Thoracic aorta (tissue), 2 donors: ENCODE data around the gene PTPRG. TPM values are rescaled to one million over a fixed set of nuclear protein-coding genes. Genes with fewer than 3 reads are reported as not detected.

Experiments used
- ATAC-seq: fragments of 150-250 bp; one replicate; pipeline ENCODE4 v1.8.0; 2017; ENCODE audit warnings: low read depth; ENCODE audit not compliant: insufficient number of reproducible peaks, low FRiP score
- DNase-seq: peaks from one replicate; pipeline ENCODE4 v3.0.0-alpha.2; 2020; ENCODE audit warnings: low spot score
- H3K27ac ChIP-seq, 2 donors: fragments of 200-600 bp; sonication (generic); 1 replicate in 1 of 2; 2 replicates in 1 of 2; pipeline ENCODE4 v1.5.1; 2016; ENCODE audit warnings: mild to moderate bottlenecking in 2 of 2, moderate library complexity in 2 of 2
- H3K27me3 ChIP-seq: fragments of 200-600 bp; sonication (generic); replicated peaks from 2 replicates; pipeline ENCODE4 v1.6.0; 2016; ENCODE audit warnings: mild to moderate bottlenecking; ENCODE audit not compliant: insufficient read depth
- H3K36me3 ChIP-seq: fragments of 200-600 bp; sonication (generic); one replicate; pipeline ENCODE4 v1.5.1; 2016
- H3K4me1 ChIP-seq, 2 donors: fragments of 200-600 bp; sonication (generic); 1 replicate in 1 of 2; 2 replicates in 1 of 2; pipeline versions ENCODE4 v1.5.1 to v1.6.0; 2016; ENCODE audit warnings: low read depth in 2 of 2, mild to moderate bottlenecking in 1 of 2; ENCODE audit not compliant: control insufficient read depth in 1 of 2
- H3K4me3 ChIP-seq: fragments of 200-600 bp; sonication (generic); 2 replicates; pipeline ENCODE4 v1.5.1; 2016; ENCODE audit warnings: mild to moderate bottlenecking
- H3K9me3 ChIP-seq: fragments of 200-600 bp; sonication (generic); 2 replicates; pipeline ENCODE4 v1.5.1; 2016
- CTCF ChIP-seq: fragments of 200-600 bp; sonication (generic); IDR thresholded peaks from one replicate; pipeline ENCODE4 v1.5.1; 2019; ENCODE audit warnings: antibody characterized with exemption
- total RNA-seq, 2 donors: library from RNA; depleted of rRNA; stranded (reverse); fragments of >200 nt; gene quantifications; one replicate each; pipeline versions ENCODE4 v1.1.0 to v1.2.3, GENCODE V29; 2016

PTPRG gene
- total RNA-seq, 2 donors from 2014 or later = 154 to 208 TPM

GRCh38 chr3:62068337-62068736, 507.0 kb downstream of the PTPRG start:
- Histone ChIP-seq H3K27me3 (no peaks in the 10 kb centered on the region), H3K27ac (no peak overlapping the region), H3K36me3 (no peaks in the 10 kb centered on the region), H3K9me3 (no peaks in the 10 kb centered on the region), H3K4me1 (peaks cover 0 to 8% of the 10 kb centered on the region in 2 donors), H3K4me3 (no peak overlapping the region)
- ATAC-seq (no peak), DNase-seq (no peak)
- no peak for TF ChIP-seq CTCF

- H3K4me1 ChIP-seq = peaks cover 0 to 1% of the 10 kb centered on the region in 2 donors
Measured at GRCh38 chr3:62070891-62071290, 509.5 kb downstream of the PTPRG start.

GRCh38 chr3:62073038-62073437, 511.7 kb downstream of the PTPRG start:
- Histone ChIP-seq H3K4me1 (no peaks in the 10 kb centered on the region), H3K9me3 (no peaks in the 10 kb centered on the region), H3K36me3 (no peaks in the 10 kb centered on the region), H3K27me3 (no peaks in the 10 kb centered on the region), H3K27ac (no peak overlapping the region), H3K4me3 (no peak overlapping the region)
- no peak for ATAC-seq
- no peak for TF ChIP-seq CTCF
- no peak for DNase-seq

More at GRCh38 chr3:62070891-62071290, 509.5 kb downstream of the PTPRG start:
- Histone ChIP-seq H3K27ac (no peak overlapping the region), H3K36me3 (no peaks in the 10 kb centered on the region), H3K9me3 (no peaks in the 10 kb centered on the region), H3K27me3 (no peaks in the 10 kb centered on the region), H3K4me3 (no peak overlapping the region)
- no peak for TF ChIP-seq CTCF
- DNase-seq = no peak
- ATAC-seq = no peak

GRCh38 chr3:62084558-62084957, 523.2 kb downstream of the PTPRG start:
- Histone ChIP-seq H3K4me1 (no peaks in the 10 kb centered on the region), H3K27ac (no peak overlapping the region), H3K4me3 (no peak overlapping the region), H3K27me3 (no peaks in the 10 kb centered on the region), H3K9me3 (no peaks in the 10 kb centered on the region), H3K36me3 (no peaks in the 10 kb centered on the region)
- ATAC-seq (no peak), DNase-seq (no peak)
- no peak for TF ChIP-seq CTCF

GRCh38 chr3:62088472-62089104, 527.2 kb downstream of the PTPRG start:
- no peak for TF ChIP-seq CTCF
- ATAC-seq = no peak
- Histone ChIP-seq H3K27me3 (no peaks in the 10 kb centered on the region), H3K4me1 (peaks cover 0 to 11% of the 10 kb centered on the region in 2 donors), H3K36me3 (no peaks in the 10 kb centered on the region), H3K4me3 (no peak overlapping the region), H3K9me3 (no peaks in the 10 kb centered on the region), H3K27ac (no peak overlapping the region)
- DNase-seq = no peak
